GM12801 (cell line): ENCODE results near the gene PCDH15.

ENCODE experiments used
- CTCF ChIP-seq: IDR thresholded peaks from one replicate; pipeline ENCODE4 v1.5.1; 2011; ENCODE audit warnings: control low read depth; ENCODE audit not compliant: insufficient read length; ENCODE audit errors: extremely low read depth

PCDH15 gene

GRCh38 chr10:53904506-53905241 is 896.4 kb downstream of the PCDH15 start:
- TF ChIP-seq CTCF, result no peak

GRCh38 chr10:53903756-53904155 is 897.3 kb downstream of the PCDH15 start:
- TF ChIP-seq CTCF, result no peak

- no peak for TF ChIP-seq CTCF
Observed at GRCh38 chr10:53899463-53900160, 901.4 kb downstream of the PCDH15 start.

- no peak for TF ChIP-seq CTCF
Observed at GRCh38 chr10:53898532-53898931, 902.5 kb downstream of the PCDH15 start.

- no peak for TF ChIP-seq CTCF
Observed at GRCh38 chr10:53894145-53894544, 906.9 kb downstream of the PCDH15 start.

- TF ChIP-seq CTCF, result no peak
Observed at GRCh38 chr10:53893061-53893460, 908.0 kb downstream of the PCDH15 start.

GRCh38 chr10:53886325-53887300 is 914.4 kb downstream of the PCDH15 start:
- TF ChIP-seq CTCF, result no peak
